AG04449 (cell line): ENCODE data around the gene MLST8.

Source experiments
- CTCF ChIA-PET: fragments of 350-600 bp; formaldehyde crosslinking; extraction: SDS; loops from one replicate; lab custom pipeline; 2021; ENCODE audit warnings: antibody characterized with exemption; lab: Yijun Ruan, JAX
- POLR2A ChIA-PET: fragments of 400-600, 350-600 bp; formaldehyde crosslinking; extraction: SDS; loops from one replicate; lab custom pipeline; 2020; ENCODE audit warnings: antibody characterized with exemption, inconsistent platforms; lab: Yijun Ruan, JAX
- DNase-seq: peaks from one replicate; pipeline ENCODE4 v3.0.0-alpha.2; 2010; ENCODE audit warnings: low read depth, low spot score
- H3K4me3 ChIP-seq: 2 replicates; pipeline ENCODE4 v1.5.1; 2011; ENCODE audit warnings: low read depth, mild to moderate bottlenecking, control low read depth, low read length
- TF ChIP-seq, protein P1 (sequence below): IDR thresholded peaks from one replicate; pipeline ENCODE4 v1.5.1; 2011; ENCODE audit warnings: mild to moderate bottlenecking, moderate library complexity, low read length, control low read depth, inconsistent platforms; ENCODE audit not compliant: insufficient read depth; ENCODE audit errors: missing control alignments

The MLST8 gene, protein sequence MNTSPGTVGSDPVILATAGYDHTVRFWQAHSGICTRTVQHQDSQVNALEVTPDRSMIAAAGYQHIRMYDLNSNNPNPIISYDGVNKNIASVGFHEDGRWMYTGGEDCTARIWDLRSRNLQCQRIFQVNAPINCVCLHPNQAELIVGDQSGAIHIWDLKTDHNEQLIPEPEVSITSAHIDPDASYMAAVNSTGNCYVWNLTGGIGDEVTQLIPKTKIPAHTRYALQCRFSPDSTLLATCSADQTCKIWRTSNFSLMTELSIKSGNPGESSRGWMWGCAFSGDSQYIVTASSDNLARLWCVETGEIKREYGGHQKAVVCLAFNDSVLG

DNA sequence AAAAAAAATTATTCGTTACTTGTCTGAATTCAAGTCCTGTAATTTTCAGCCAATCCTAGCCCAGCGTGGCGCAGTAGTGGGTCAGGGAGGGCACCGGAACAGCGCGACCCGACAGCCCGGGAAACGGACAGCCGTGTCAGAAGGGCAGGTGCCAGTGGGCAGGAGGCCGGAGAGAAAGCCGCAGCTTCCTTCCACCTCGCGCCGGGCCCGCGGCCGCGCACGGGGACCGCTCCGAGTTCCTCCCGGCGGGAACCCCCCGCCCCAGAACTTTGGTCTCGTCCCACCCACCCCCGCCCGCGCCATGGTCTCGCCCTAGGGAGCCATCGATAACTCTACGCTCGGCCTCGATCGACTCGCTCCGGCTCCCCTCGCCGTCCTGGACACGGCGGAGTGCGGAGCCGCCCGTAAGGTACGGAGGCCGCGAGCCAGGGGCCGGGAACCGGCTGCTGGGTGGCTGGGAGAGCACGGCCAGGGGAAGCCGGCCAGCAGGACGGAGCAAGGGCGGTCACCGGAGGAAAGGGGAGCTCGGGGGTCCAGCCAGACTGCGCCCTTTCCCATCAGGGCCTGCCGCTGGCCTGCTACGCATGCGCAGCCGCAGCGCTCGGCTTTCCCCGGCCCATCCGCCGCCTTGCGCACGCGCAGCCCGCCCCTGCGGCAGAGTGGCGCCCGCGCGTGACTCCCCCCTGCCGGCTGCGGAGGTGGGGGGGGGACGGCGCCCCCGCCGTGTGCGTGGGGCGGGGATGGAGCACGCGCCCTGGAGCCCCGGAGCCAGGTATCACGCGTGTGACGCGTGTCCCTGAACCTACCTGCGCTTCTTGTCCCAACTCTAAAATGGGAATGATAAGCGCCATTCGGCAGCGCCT lies at the start of gene MLST8:
Gene MLST8 (plus strand): TSS at position 351 of the 863 bp plus-strand sequence. CDS start 632 bp downstream, outside the sequence.
- peak within 1 kb of the TSS; percentile 97 for H3K4me3 ChIP-seq
- ChIA-PET POLR2A (interaction anchor here (0.6 to 2.4 kb wide), 5 partner anchors 9 to 50 kb away, joined by 3 to 9 read pairs (median 4); partner anchors contain the start of genes PGP and TRAF7), CTCF (interaction anchor here (0.9 to 2.1 kb wide), 2 partner anchors 65 to 66 kb away, joined by 3 to 7 read pairs; no protein-coding TSS in a partner anchor)
- TF ChIP-seq, protein P1, sequence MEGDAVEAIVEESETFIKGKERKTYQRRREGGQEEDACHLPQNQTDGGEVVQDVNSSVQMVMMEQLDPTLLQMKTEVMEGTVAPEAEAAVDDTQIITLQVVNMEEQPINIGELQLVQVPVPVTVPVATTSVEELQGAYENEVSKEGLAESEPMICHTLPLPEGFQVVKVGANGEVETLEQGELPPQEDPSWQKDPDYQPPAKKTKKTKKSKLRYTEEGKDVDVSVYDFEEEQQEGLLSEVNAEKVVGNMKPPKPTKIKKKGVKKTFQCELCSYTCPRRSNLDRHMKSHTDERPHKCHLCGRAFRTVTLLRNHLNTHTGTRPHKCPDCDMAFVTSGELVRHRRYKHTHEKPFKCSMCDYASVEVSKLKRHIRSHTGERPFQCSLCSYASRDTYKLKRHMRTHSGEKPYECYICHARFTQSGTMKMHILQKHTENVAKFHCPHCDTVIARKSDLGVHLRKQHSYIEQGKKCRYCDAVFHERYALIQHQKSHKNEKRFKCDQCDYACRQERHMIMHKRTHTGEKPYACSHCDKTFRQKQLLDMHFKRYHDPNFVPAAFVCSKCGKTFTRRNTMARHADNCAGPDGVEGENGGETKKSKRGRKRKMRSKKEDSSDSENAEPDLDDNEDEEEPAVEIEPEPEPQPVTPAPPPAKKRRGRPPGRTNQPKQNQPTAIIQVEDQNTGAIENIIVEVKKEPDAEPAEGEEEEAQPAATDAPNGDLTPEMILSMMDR: no peak
- no peak for DNase-seq

DNA sequence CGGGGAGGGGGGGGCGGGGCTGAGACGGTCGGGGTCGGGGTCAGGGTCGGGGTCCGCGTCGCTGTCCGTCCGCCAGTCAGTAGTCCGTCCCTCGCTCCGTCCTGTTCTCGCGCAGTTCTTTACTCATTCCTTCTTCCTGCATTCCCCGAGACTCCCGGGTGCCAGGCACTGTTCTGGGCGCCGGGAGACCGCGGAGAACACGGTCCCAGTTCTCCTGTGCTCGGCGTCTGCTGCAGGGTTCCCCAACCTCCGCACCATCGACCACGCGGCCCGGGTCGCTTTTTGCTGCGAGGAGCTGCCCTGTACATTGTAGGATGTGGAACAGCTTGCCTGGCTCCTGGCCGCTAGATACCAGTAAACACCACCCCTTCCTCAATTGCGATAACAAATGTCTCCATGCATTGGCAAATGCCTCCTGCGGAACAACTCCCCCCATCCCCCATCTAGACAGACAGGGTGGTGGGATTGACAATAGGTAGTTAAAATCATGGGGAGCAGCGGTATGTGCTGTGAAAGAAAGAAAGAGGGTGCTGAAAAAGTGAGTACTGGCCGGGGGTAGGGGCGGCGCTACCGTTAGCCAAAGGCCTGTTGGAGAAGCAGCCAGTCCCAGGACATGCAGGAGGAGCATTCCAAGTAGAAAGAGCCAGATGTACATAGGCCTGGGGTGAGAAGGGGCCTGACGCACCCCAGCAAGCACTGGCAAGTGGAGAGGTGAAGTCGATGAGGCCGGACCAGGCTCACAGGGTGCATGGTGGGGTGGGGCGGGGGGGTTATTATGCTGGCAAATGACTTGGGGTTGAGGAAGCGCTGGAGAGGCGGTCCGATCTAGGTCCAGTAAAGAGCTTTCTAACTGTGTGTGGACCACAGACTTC lies 49.0 kb upstream of the MLST8 start:
- H3K4me3 ChIP-seq: peak overlapping the region; percentile 90
- POLR2A ChIA-PET: interaction anchor here (0.6 to 2.2 kb wide), 53 partner anchors 7 to 871 kb away, joined by 3 to 36 read pairs (median 4); partner anchors contain the start of genes AMDHD2, BRICD5, FAHD1 and HAGH
- no peak for DNase-seq
- TF ChIP-seq, protein P1: no peak
- CTCF ChIA-PET: interaction anchor here (0.7 to 5.9 kb wide), 3 partner anchors 11 to 153 kb away, joined by 3 to 38 read pairs (median 4); no protein-coding TSS in a partner anchor

DNA sequence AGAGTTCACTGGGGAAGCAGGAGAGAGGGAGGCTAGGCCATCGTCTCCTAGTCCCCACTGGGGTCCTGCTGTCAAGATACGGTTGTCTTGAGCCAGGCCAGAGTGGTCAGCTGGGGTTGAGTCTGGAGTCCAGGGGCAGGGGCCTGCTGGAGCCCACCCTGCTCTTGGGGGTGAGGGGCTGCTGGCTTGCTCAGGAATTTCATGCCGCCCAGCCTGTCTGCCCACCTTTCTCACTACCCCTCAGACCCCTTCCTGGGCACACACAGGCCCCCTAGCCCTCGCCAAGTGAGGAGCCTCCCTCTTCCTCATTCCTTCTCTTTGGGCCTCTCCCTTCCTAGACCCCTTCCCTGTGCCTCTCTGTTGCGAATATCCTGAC lies 48.4 kb upstream of the MLST8 start:
- TF ChIP-seq, protein P1: no peak
- H3K4me3 ChIP-seq: peak overlapping the region; percentile 90
- ChIA-PET POLR2A (no interaction called here), CTCF (interaction anchor here (0.7 to 1.1 kb wide), 2 partner anchors 11 to 153 kb away, joined by 3 to 4 read pairs; no protein-coding TSS in a partner anchor)
- no peak for DNase-seq

DNA sequence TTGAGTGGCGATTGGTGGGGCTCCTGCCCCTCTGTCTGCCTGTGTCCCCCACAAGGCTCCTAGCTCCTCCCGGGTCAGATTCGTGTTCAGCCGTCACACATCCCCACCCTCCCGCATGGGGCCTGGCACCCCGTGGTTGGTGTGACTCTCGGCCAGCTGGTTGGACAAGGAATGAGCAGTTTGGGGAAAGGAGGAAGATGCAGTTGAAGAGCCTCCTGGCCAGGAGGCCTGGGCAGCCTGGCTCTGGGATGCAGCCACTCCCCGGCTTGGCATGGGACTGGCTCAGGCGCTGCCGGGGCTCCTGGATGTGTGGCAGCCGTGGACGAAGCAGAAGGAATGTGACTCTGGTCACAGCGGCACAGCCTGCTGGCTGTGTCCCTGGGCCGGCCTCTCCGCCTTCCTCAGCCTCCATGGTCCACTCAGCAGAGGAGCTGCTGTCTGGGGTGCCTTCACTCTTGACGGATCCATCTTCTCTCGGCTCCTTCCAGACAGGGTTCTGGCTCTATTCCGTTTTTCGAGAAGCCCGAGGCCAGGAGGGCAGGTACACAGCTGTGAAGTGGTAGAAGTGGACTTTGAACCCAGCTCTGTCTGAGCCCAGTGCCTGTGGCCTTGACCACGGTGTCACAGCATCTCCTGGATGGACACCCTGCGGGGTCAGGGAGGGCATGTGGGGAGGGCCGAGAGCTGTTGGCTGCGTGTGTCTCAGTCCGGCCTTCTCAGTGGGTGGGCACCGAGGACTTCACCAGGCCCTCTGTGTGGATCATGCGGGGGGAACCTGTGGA lies 47.6 kb upstream of the MLST8 start:
- CTCF ChIA-PET: no interaction called here
- peak overlapping the region; percentile 12; the same call in 1 of the 2 replicates for H3K4me3 ChIP-seq
- TF ChIP-seq, protein P1: no peak
- POLR2A ChIA-PET: no interaction called here
- DNase-seq: no peak

DNA sequence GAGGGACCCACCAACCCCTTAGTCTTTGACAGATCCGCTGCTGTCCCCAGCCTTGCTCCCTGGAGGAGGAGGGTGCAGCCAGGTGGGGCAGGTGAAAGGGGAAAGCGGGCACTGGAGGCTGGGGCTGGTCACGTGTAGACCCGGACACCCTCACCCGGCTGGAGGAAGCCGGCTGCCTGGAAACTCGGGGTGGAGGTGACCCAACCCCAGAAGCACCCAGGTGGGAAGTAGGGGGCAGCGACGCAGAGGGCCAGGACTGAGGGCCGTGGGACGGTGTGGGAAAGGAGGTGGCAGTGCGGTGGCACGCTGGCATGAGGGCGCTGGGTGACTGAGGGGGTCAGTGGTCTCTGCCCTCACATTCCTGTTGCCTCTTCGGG lies 47.0 kb upstream of the MLST8 start:
- no peak overlapping the region for H3K4me3 ChIP-seq
- ChIA-PET POLR2A (no interaction called here), CTCF (no interaction called here)
- TF ChIP-seq, protein P1: no peak
- DNase-seq: no peak
